HG03175 (cell line): ENCODE data around the gene EMILIN3.

Source experiments
- ATAC-seq: cut with Tn5 transposase; IDR thresholded peaks from one replicate; pipeline ENCODE4 v1.9.1; 2021; ENCODE audit warnings: mild to moderate bottlenecking, moderate library complexity; ENCODE audit not compliant: unreplicated experiment

Gene EMILIN3

GRCh38 chr20:41392871-41393704, 26.5 kb upstream of the EMILIN3 start:
- ATAC-seq = no peak

- ATAC-seq = no peak
Measured at GRCh38 chr20:41392295-41392694, 25.7 kb upstream of the EMILIN3 start.

- ATAC-seq = no peak
Measured at GRCh38 chr20:41391587-41392001, 25.0 kb upstream of the EMILIN3 start.

GRCh38 chr20:41390889-41391288, 24.3 kb upstream of the EMILIN3 start:
- ATAC-seq = no peak

GRCh38 chr20:41387444-41387851, 20.8 kb upstream of the EMILIN3 start:
- no peak for ATAC-seq

GRCh38 chr20:41386502-41387427, 20.1 kb upstream of the EMILIN3 start:
- no peak for ATAC-seq

- ATAC-seq = no peak
Measured at GRCh38 chr20:41382791-41383305, 16.2 kb upstream of the EMILIN3 start.

- ATAC-seq = no peak
Measured at GRCh38 chr20:41380551-41381193, 14.1 kb upstream of the EMILIN3 start.

GRCh38 chr20:41379551-41379950, 12.9 kb upstream of the EMILIN3 start:
- ATAC-seq = no peak

GRCh38 chr20:41377275-41377674, 10.7 kb upstream of the EMILIN3 start:
- no peak for ATAC-seq

- no peak for ATAC-seq
Measured at GRCh38 chr20:41376349-41376748, 9.7 kb upstream of the EMILIN3 start.

- no peak for ATAC-seq
Measured at GRCh38 chr20:41375846-41376245, 9.2 kb upstream of the EMILIN3 start.

- no peak for ATAC-seq
Measured at GRCh38 chr20:41373931-41374920, 7.6 kb upstream of the EMILIN3 start.

- no peak for ATAC-seq
Measured at GRCh38 chr20:41373251-41373783, 6.7 kb upstream of the EMILIN3 start.

GRCh38 chr20:41371371-41371770, 4.8 kb upstream of the EMILIN3 start:
- ATAC-seq = no peak

- no peak for ATAC-seq
Measured at GRCh38 chr20:41370176-41370575, 3.6 kb upstream of the EMILIN3 start.

GRCh38 chr20:41369673-41370072, 3.1 kb upstream of the EMILIN3 start:
- no peak for ATAC-seq

- no peak for ATAC-seq
Measured at GRCh38 chr20:41367956-41368355, 1.3 kb upstream of the EMILIN3 start.

GRCh38 chr20:41367393-41367695, 726 bp upstream of the EMILIN3 start:
- ATAC-seq = no peak
